GM19324 (cell line): ENCODE data around the gene SYVN1.

ENCODE experiments used
- ATAC-seq: cut with Tn5 transposase; IDR thresholded peaks from one replicate; pipeline ENCODE4 v1.9.1; 2021; ENCODE audit warnings: mild to moderate bottlenecking, moderate library complexity; ENCODE audit not compliant: unreplicated experiment, low FRiP score

Gene SYVN1

DNA sequence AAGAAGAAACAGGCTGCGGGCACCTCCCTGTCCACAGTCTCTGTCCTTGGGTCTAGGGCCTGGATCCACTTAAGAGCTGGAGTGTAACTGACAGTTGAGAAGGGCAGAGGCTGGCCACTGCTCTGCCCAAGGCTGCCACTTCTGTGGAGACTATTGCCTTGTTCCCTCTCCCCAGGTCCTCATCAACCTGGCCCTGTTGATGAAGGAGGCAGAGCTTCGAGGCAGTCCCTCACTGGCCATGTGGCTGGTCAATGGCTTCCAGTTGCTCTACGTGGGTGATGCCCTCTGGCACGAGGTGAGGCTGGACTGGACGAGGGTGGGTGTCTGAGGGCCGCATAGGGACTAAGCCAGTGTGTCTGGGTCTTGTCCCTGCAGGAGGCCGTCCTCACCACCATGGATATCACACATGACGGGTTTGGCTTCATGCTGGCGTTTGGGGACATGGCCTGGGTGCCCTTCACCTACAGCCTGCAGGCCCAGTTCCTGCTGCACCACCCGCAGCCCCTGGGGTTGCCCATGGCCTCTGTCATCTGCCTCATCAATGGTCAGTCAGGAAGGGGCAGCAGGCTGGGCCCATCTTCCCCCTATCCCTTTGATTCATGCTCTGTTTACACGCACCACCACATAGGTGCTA, 19.7 kb downstream of the SYVN1 start:
- no peak for ATAC-seq

DNA sequence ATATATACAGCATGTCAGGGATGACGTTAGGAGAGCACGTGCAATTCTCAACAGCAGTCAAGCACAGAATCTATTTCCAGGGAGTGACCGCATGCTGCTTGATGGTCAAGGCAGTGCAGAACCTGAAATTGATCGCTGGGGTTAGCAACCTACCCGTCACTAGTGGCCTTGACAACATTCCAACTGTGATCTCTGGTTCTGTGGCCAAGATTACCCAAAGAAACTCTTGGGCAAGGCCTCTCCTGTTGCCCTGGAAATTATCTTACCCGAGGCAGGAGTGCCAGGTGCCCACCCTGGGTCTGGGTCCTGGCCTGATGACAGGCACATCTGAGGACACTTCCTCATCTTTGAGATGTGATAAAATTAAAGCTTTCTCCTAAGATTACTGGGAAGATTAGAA, 20.5 kb downstream of the SYVN1 start:
- no peak for ATAC-seq

DNA sequence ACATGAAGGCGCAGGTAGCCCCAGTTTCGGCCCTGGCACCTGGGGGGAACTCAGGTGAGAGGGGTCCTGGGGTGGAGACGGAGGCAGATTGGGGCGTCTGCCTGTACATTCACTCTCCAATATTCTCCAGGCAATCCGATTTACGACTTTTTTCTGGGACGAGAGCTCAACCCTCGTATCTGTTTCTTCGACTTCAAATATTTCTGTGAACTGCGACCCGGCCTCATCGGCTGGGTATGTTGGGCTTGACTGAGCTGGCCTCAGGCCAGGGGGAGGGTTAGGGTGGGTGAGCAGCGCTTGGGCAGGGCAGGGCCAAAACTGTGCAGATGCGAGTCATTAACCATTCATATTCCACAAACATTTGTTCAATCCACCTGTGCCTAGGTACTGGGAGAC, 21.0 kb downstream of the SYVN1 start:
- no peak for ATAC-seq

DNA sequence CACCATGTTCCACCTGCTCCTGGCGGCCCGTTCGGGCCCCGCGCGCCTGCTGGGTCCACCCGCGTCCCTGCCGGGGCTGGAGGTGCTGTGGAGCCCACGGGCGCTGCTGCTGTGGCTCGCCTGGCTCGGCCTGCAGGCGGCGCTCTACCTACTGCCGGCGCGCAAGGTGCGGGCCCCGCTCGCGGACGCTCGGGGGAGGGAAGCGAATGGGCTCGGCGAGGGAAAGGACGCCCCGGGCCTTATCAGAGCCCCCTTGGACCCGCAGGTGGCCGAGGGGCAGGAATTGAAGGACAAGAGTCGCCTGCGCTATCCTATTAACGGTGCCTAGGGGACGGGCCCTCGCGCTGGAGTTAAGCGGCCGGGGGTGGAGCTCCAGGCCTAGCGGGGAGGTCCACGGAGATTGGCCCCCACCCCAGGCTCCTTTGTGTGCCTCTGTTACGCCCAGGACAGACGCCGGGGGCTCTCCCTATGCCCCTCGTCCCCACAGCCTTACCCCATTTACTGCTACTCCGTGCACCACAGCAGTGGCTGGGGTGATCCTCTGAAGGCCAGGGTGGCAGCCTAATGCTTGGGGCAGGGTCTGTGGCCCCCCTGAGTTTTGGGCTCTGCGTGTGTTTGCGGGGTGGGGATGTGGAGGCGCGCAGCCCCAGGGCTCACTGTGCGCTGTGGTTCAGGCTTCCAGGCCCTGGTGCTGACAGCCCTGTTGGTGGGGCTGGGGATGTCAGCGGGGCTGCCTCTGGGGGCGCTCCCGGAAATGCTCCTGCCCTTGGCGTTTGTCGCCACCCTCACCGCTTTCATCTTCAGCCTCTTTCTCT, 21.6 kb downstream of the SYVN1 start:
- no peak for ATAC-seq

DNA sequence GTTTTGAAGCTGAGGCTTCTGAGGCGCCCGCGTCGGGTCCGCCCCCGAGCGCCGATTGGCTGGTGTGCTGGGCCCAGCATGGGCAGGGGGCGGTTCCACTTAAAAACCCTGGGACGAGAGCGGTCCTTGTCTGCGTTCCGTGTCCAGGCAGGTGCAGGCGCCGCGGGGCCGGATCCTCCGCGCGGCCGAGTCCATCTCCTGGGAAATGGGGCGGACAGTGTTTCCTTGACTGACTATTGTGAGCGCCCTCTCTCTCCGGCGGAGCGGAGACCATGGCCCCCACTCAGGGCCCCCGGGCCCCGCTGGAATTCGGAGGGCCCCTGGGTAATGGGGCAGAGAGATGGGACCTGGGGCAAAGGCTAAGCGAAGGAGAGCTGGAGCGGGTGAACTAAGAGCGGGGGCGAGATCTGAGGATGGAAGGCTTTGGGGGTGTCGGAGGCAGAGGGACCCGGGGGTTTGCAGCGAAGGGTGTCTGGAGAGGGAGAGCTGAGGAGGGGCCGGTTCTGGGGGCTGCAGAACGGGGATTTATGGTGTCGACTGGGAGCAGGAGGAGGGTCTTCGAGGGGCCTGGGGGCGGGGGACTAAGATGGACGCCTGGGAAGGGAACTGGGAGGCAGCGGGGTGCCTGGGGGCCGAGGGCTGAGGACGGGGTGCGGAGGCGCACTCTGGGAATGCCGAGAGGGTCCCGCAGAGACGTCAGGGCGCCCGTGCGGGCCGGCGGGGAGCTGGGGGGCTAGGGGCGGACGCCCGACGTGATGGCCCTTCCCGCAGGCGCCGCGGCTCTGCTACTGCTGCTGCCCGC, 22.4 kb downstream of the SYVN1 start, which contains the start of gene TM7SF2:
TSS of gene TM7SF2 (plus strand) at position 129 of the 802 bp plus-strand sequence. CDS start at position 273, 144 bp downstream.
- peak; percentile 54 for ATAC-seq

DNA sequence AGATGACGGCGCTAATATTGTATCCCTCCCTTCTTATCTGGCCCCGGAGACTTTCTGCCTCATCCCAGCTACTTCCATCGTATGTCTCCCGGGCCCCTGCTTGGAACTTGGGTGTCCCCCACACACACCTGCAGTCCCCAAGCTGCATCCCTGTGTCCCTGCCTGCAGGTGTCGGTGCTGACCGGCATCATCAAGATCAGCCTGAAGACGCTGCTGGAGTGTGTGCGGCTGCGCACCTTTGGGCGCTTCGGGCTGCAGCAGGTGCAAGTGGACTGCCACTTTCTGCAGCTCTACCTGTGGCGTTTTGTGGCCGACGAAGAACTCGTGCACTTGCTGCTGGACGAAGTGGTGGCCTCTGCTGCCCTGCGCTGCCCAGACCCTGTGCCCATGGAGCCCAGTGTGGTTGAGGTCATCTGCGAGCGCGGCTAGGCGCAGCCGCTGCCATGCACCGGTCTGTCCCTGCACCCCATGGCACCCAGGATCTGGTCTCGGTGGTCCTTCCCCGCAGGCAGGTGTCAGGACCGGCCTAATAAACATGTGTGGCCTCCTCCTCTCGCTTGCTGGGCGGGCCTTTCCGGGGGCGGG, 23.1 kb downstream of the SYVN1 start:
- ATAC-seq, result no peak

DNA sequence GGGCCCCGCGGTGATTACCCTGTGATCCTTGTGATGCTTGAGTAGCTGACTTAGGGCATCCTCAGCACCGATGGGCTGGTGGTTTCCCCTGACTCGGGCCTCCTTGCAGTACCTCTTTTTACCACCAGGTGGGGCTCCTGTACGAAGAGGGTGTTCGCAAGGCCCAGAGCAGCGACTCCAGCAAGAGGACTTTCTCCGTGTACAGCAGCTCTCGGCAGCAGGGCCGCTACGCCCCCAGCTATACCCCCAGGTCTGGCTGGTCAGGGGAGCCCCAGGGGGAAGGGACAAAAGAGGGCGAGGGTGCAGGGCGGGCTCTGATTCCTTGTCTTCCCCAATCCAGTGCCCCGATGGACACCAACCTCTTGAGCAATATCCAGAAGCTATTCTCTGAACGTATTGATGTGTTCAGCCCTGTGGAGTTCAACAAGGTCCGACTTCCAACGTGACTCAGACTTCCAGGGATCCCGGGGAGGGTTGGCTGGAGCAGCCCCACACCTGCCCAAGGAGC, 23.9 kb downstream of the SYVN1 start:
- no peak for ATAC-seq

DNA sequence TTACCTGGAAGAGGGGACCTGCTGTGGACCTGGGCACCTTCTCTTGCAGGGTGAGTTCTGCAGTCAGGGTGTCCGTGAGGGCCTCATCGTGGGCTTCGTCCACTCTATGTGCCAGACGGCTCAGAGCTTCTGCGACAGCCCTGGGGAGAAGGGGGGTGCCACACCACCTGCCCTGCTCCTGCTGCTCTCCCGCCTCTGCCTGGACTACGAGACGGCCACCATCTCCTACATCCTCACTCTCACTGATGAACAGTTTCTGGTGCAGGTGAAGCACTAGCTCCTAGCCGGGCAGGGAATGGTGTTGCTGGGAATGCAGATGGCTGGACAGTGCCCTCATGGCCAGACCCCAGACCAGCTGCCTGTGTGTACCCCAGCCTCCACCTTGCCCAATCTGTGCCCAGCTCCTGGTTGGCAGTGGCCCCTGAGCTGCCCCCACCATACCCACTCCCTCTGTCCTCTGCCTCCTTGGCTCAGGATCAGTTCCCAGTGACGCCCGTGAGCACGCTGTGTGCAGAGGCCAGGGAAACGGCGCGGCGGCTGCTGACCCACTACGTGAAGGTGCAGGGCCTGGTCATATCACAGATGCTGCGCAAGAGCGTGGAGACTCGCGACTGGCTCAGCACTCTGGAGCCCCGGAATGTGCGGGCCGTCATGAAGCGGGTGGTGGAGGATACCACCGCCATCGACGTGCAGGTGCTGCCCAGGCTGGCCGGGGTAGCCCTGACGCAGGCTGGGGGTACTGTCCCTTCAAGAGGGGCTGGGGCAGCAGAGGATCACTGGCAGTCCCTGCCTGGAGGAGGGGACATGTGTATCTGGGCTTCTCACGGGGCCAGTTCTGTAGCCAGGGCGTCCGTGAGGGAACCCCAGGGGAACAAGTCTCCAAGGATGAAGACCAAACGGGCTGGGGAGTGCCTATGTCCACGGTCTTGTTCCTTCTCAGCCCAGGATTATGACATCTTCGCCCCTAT, 24.8 kb downstream of the SYVN1 start:
- ATAC-seq, result no peak

DNA sequence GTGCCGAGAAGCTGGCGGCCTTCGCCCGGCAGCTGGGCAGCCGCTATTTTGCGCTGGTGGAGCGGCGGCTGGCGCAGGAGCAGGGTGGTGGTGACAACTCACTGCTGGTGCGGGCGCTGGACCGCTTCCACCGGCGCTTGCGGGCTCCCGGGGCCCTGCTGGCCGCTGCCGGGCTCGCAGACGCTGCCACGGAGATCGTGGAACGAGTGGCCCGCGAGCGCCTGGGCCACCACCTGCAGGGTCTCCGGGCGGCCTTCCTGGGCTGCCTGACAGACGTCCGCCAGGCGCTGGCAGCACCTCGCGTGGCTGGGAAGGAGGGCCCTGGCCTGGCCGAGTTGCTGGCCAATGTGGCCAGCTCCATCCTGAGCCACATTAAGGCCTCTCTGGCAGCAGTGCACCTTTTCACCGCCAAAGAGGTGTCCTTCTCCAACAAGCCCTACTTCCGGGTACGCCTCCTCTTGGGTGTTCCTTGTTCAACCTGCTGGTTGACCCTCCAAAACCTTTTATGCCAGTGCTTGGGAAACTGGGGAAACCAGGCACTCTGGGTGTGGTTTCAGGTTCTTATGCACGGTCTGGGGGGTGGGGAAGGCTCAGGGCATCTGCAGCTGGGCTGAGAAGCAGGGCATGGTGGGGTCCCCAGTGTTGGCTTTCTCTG, 25.7 kb downstream of the SYVN1 start:
- ATAC-seq, result no peak

DNA sequence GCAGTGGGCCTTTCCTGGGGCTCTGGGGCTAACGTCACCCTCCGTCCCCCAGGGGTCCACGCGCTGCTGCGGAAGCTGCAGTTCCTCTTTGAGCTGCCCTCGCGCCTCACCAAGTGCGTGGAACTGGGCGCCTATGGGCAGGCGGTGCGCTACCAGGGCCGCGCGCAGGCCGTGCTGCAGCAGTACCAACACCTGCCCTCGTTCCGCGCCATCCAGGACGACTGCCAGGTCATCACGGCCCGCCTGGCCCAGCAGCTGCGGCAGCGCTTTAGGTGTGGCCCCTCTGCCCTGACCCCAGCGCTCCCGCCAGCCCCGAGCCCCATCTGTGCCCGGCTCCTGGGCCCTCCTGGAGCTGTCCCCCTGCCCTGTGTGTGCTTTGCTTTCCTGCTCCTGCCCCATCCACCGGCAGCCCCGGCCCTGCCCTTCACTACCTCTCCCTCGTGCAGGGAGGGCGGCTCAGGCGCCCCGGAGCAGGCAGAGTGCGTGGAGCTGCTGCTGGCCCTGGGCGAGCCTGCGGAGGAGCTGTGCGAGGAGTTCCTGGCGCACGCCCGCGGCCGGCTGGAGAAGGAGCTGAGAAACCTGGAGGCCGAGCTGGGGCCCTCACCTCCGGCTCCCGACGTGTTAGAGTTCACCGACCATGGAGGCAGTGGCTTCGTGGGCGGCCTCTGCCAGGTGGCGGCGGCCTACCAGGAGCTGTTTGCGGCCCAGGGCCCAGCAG, 26.4 kb downstream of the SYVN1 start:
- ATAC-seq, result no peak

DNA sequence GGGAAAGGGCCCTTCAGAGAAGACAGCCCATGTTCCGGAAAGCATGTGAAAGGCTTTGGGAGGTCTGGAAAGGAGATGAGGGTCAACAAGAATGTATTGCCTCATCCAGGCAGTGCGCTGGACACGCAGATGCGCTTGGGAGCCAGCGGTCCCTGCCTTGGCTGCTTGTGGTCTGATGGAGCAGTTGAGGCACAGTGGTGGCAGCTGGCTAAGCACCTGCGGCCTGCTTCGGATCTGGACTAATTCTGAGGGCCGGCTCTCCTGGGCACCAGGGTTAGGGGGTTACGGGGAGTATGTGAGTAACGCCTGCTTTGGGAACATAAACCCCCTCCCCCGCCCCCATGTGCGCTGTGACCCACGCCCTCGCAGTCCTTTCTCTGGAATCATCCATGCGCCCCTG, 27.2 kb downstream of the SYVN1 start:
- ATAC-seq, result no peak

DNA sequence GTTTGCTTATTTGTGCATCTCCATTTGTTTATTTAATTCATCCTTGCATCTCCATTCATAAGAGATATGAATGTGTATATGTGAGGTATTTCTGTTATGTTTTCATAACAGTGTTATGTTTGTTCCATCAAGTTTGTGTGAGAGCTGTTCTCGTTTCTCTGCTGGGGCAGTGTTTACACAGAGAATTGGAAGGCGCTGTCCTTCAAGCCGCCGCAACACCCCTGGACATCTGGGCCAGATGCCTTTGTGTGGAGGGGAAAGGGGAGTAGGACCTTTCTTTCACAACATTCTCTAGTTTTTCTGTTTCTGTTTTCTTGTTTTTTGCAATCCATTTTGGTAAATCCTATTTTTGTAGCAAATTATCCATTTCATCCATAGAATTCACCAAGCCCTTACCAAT, 29.7 kb downstream of the SYVN1 start:
- no peak for ATAC-seq

DNA sequence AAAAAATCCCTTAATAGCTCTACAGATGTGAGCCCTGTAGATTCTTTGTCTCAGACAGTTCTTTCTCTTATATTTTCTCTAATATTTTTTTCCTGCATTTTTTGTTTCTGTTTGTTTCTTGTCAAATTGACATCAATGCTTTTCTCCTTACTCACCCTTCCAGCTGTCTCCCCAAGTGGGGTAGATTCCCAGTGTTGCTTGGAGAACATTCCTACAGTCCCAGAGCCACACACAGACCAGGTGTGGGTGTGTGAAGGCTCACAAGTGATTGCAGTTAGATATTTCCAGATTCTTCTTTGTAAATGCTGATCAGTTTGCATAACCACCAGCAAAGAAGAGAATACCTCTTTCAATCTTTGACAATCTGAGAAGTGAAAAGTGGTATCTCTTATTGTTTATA, 30.8 kb downstream of the SYVN1 start:
- no peak for ATAC-seq

DNA sequence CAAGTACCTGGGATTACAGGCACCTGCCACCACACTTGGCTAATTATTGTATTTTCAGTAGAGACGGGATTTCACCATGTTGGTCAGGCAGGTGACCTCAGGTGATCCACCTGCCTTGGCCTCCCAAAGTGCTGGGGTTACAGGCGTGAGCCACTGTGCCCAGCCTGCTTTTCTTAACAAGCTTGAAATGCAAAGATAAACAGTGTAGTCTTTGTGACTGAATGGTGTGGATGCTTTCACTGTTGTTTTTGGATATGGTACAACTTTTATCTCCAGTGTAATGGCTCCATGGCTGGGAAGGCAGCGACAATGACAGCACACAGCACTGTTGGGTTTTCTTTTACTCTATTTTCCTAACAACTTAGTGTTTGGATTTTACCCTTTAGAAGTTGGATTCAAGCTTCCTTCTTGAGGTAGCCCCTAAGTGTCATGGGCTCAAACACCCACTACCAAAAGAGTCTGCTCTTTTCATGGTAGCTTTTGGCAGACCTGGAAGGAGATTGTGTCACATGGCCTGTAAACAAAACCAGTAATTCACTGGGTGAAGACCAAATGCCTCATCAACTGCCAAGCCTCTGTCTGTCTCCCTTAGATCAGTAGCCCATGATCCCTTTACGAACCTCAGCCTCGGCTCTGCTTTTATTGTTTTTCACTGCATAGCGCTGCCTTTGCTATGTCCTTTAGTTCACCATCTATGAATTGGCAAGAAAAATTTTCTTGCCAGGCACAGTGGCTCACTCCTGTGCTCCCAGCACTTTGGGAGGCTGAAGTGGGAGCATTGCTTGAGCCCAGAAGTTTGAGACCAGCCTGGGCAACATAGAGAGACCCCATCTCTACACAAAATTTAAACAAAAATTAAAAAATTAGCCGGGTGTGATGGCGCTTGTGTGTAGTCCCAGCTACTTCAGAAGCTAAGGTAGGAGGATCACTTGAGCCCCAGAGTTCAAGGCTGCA, 31.9 kb downstream of the SYVN1 start:
- no peak for ATAC-seq

DNA sequence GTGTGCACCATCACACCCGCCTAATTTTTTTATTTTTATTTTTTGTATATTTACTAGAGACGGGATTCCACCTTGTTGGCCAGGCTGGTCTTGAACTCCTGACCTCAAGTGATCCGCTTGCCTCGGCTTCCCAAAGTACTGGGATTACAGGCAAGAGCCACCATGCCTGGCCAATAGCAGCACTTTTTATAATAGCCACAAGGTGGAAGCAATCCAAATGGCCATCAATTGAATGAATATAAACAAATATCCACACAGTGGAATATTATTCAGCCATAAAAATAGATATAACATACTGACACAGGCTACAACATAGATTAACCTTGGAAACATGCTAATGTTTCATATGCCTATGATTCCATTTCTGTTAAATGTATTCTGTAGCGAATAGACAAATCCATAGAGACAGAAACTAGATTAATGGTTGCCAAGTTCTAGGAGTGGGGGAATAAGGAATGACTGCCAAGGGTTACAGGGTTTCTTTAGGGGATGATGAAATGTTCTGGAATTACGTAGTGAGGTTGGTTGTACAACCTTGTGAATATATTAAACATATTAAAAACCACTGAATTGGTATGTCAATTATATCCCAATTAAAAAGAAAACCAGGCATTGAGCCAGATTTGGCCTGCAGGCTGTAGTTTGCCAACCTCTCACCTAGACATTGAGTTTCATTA, 33.5 kb downstream of the SYVN1 start:
- ATAC-seq, result no peak

DNA sequence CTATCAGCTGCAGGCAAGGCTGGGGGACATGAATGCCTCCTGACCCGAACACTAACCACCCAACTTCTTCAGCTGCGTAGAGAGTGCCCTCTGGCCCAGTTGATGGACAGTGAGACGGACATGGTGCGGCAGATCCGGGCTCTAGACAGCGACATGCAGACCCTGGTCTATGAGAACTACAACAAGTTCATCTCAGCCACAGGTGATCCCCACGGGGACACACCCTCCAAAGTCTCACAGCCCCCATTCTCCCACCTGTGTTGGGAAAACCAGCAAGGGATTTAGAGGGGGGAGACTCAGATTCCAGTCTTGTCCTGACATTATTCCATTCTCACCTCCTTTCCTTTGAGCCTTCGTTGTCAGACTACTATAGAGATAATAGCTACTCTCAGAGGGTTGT, 37.4 kb downstream of the SYVN1 start:
- no peak for ATAC-seq
